RWPE1 (cell line): ENCODE results near the gene JKAMP.

Experiments
- CTCF ChIA-PET: fragments of 350-600 bp; sonication (Branson Sonifier 250); formaldehyde crosslinking; extraction: SDS; loops from one replicate; lab custom pipeline; 2021; lab: Yijun Ruan, JAX
- POLR2A ChIA-PET: fragments of 400-600 bp; formaldehyde crosslinking; extraction: SDS; loops from one replicate; lab custom pipeline; 2020; ENCODE audit warnings: antibody characterized with exemption; ENCODE audit not compliant: low non-redundant PET; lab: Yijun Ruan, JAX
- DNase-seq: peaks from one replicate; pipeline ENCODE4 v3.0.0; 2012; ENCODE audit warnings: low spot score
- H3K27ac ChIP-seq: fragments of 450-650 bp; 2 replicates; pipeline ENCODE4 v1.5.1; 2017
- CTCF ChIP-seq: fragments of 450-650 bp; conservative IDR thresholded peaks from 2 replicates; pipeline ENCODE4 v1.5.1; 2017; ENCODE audit warnings: low read depth, mild to moderate bottlenecking

The JKAMP gene

GRCh38 chr14:59541731-59542130 lies 57.4 kb downstream of the JKAMP start:
- DNase-seq = no peak
- no peak for TF ChIP-seq CTCF
- no peak overlapping the region for H3K27ac ChIP-seq
- ChIA-PET CTCF (no interaction called here), POLR2A (no interaction called here)

- TF ChIP-seq CTCF = no peak
- no peak overlapping the region for H3K27ac ChIP-seq
- CTCF ChIA-PET = no interaction called here
- DNase-seq = no peak
- POLR2A ChIA-PET = no interaction called here
Observed at GRCh38 chr14:59543873-59544272, 59.6 kb downstream of the JKAMP start.

- no peak for DNase-seq
- no peak overlapping the region for H3K27ac ChIP-seq
- no peak for TF ChIP-seq CTCF
- ChIA-PET POLR2A (no interaction called here), CTCF (no interaction called here)
Observed at GRCh38 chr14:59547310-59547709, 63.0 kb downstream of the JKAMP start.
